ENCODE results near the gene AP1S3.
A peak's percentile ranks its signal among the peaks of the same experiment; 100 is the strongest.

The AP1S3 gene

GRCh38 chr2:223760838-223761502, 76.4 kb downstream of the AP1S3 start:
- DNase-seq, result peak in 1 of 51 donors; percentile 4

GRCh38 chr2:223759569-223760430, 77.6 kb downstream of the AP1S3 start:
- no peak for DNase-seq

DNA sequence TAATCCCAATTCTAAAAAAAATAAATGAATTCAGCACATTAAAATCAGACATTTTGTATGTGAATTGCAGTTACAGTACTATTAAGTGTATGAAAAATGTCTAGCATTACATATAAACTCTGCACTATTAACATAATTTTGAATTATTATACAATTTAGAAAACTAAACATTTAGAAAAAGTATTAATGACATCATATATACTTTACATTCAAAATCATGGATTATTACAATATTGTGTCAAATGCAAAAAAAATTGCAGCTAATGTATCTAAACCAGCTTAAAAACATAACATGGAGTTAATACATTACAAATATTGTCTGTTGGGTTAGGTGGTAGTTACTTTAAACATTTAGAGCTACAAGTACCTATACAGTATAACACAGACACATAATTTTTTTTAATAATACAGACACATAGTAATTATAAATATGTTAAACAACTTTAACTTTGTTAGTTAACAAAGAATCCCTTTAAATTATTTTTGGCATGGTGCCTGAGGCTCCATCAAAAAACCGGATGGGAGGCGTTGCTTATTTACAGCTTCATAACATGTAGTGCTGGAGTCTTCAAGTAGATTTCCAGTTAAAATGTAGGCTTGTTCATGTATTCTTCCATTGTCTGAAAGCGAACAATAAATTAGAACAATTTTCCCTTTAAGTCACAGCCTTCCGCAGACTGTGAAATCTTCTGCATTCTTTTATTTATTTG, 79.1 kb downstream of the AP1S3 start:
- no peak for DNase-seq

- no peak for DNase-seq
Measured at GRCh38 chr2:223753940-223754339, 83.4 kb downstream of the AP1S3 start.

- DNase-seq, result no peak
Measured at GRCh38 chr2:223751012-223751411, 86.4 kb downstream of the AP1S3 start.

DNA sequence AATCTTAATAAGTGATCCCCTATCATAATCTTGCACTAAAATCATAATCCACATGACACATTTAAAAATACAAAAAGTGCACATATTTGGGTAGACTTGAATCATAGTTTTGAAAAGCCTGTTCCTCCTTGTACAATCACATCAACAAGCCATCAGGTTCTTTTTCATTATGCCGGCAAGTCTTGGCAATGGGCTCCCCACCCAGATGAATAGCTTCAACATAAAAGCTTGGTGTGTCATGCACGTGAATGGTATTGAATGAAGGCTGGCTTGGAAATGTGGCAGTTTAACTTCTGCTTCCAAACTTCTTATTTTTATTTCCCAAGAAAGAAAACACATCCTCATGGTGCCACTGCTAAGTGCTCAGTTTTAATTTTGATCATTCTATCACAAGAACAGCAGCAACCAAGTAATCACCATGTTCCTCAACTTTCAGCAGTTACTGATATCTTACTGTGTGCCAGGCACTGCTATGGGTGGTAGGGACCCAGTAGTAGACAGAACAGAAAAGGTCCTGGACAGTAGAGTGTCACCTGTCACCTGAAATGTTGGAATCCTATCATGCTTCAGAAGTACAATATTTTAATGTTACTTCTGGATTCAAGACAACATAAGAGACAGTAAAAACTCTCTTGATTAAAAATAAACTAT, 89.9 kb downstream of the AP1S3 start:
- DNase-seq, result no peak

GRCh38 chr2:223746611-223747010, 90.8 kb downstream of the AP1S3 start:
- no peak for DNase-seq

- DNase-seq, result no peak
Measured at GRCh38 chr2:223744580-223744979, 92.8 kb downstream of the AP1S3 start.

- no peak for DNase-seq
Measured at GRCh38 chr2:223740679-223741078, 96.7 kb downstream of the AP1S3 start.

- DNase-seq, result no peak
Measured at GRCh38 chr2:223737207-223737606, 100.2 kb downstream of the AP1S3 start.

DNA sequence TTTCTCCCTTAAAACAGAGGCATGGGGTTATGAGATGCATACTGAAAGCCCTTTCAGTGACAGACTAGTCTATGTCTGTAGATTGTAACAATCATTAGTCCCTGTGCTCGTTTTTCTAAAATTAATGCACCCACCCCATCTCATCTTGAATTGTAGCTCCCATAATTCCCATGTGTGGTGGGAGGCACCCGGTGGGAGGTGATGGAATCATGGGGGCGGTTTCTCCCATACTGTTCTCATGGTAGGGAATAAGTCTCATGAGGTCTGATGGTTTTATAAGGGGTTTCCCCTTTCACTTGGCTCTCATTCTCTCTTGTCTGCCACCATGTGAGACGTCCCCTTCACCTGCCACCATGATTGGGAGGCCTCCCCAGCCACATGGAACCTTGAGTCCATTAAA, 100.9 kb downstream of the AP1S3 start:
- DNase-seq, result no peak

GRCh38 chr2:223735659-223736244, 101.6 kb downstream of the AP1S3 start:
- DNase-seq, result no peak

- DNase-seq, result no peak
Measured at GRCh38 chr2:223735035-223735640, 102.2 kb downstream of the AP1S3 start.

DNA sequence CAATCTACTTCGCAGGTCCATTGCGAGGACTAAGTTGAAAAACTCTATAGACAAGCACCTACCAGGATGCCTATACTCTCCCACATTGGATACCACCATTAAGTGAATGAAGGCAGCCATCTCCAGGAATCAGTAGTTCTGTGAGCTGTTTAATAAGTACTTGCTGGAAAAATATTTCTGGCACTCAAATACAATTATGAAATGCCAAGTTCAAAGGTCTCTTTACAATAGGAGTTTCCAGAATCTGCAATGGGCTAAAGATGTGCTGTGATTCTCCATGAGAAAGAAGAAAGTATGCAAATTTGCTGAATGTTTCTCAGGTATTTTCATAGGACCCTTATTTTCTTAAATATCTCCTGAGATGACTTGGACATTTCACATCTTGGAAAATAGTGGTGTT, 103.0 kb downstream of the AP1S3 start:
- DNase-seq, result no peak

DNA sequence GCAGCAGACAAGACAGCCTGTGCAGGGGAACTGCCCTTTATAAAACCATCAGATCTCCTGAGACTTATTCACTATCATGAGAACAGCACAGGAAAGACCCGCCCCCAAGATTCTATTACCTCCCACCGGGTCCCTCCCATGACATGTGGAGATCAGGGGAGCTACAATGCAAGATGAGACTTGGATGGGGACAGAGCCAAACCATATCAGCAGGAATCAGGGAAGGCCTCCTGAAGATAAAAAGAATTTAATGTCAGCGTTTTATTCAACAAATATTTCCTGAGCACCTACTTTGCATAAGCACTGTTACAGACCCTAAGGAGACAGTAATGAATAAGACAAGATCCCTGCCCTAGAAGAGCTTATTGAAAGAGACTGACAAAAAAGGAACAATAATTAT, 105.0 kb downstream of the AP1S3 start:
- no peak for DNase-seq

DNA sequence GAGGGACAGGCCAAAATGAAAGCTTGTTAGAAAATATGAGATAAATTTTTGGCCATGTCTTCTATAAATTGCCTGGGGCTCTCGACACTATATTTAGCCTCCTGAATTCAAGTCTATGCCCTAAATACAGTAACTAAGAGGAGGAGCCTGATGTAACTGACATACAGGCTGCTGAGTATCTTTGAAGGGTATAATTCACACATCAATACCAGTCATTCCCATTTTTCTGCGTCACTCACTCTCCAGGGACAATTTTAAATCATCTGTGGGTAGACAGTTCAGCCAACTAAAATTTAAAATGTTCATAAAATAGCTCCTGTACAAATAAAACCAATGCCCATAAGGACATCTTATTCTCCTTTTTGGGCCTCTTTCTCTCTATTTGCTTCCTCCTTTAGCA, 105.9 kb downstream of the AP1S3 start:
- DNase-seq, result no peak

- no peak for DNase-seq
Measured at GRCh38 chr2:223729781-223730180, 107.6 kb downstream of the AP1S3 start.

DNA sequence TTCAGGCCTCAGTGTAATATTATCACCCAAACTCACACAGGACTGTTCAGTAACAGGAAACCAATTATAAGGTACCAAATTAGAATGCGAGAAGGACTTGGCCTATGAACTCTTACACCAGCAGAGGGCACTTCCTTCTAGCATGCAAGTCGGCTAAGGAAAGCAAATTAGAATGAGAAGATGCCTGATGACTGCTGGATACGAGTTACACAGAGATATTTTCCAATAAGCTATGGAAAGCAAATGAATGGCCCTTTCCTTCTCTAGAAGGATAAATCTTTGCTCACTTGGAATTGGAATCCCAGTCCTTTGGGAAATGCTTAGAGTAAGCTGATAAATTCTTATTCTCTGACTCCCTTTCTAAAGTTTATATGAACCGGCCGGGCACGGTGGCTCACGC, 109.8 kb downstream of the AP1S3 start:
- DNase-seq, result peak in 10 of 51 donors; percentile 1 to 18 (median 6)

GRCh38 chr2:223725986-223726970, 111.1 kb downstream of the AP1S3 start:
- no peak for DNase-seq

- DNase-seq, result peak in 46 of 51 donors; percentile 1 to 86 (median 43)
Measured at GRCh38 chr2:223725494-223725893, 111.9 kb downstream of the AP1S3 start.

All from hypothalamus (tissue), 51 donors.